GM18520 (cell line): ENCODE results near the gene FOSB.
"Not testable (repeated sequence)": the region's sequence is repeated elsewhere in the genome, so short reads cannot be mapped to it uniquely, and the experiment has no call there.

ENCODE experiments used
- ATAC-seq: cut with Tn5 transposase; IDR thresholded peaks from one replicate; pipeline ENCODE4 v1.9.1; 2021; ENCODE audit not compliant: unreplicated experiment

FOSB gene

DNA sequence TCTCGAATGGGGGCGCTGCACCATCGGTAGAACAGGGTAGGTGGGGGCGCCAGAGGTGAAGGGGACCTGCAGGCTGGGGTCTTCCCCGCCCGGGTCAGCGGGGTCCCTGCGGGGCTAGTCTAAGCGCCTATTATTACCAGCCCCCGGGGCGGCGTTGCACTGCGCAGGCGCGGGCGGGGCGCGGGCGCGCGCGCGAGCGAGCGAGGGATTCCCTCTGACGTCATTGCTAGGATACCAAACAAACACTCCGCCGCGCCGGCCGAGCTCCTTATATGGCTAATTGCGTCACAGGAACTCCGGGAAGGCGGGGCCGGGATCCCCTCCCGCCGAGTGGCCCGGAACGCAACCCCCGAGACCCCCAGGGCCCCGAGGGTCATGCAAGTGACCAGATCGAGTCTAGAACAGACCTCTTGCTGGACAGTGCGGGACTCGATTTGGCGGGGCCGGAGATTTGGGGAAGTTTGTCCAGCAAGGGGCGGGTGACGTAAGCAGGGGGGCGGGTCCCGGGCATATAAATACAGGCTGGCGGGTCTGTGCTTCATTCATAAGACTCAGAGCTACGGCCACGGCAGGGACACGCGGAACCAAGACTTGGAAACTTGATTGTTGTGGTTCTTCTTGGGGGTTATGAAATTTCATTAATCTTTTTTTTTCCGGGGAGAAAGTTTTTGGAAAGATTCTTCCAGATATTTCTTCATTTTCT, at the start of gene FOSB:
Gene FOSB, plus strand, starts transcription at position 541 of the 703 bp plus-strand sequence. CDS start 591 bp downstream, outside the sequence.
- ATAC-seq, result peak; percentile 26

- no peak for ATAC-seq
Measured at GRCh38 chr19:45418802-45419201, 49.0 kb upstream of the FOSB start.

DNA sequence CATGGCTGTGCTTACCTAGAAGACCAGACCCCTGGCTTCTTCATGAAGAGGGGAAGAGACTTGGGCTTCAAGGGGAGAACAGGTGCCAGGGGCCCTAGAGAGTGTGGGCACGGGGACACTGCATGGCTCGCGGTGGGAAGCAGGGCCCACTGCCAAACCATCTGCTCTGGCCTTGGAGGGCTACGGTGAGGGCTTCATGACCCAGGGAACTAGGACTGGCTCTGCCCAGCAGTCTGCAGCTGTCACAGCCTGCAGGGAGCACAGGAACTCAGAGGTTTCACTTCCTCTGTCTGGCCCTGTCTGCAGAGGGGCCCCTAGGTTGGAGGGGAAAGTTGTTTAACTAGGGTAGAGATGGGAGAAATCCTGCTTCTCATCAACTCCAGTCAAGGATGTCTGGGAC, 48.4 kb upstream of the FOSB start:
- peak; percentile 42 for ATAC-seq

- no peak for ATAC-seq
Measured at GRCh38 chr19:45419895-45420294, 47.9 kb upstream of the FOSB start.

DNA sequence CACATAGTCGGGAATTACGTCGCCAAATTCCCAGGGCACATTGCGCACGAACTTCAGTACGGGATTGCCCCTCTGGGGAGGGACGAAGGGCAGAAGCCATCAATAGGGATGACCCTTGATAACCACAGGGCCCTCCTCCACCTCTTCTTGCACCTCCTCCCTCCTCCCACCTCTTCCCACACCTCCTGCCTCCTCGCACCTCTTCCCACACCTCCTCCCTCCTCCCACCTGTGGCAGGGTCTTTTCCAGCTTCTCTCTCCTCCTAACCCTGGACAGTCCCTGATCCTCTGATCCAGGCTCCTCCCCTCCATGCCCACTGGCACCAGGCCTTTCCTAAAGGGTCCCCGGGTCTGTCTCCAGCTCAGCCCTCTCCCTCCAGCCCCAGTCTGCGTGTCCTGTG, 47.4 kb upstream of the FOSB start:
- ATAC-seq, result no peak

- ATAC-seq, result no peak
Measured at GRCh38 chr19:45420871-45421270, 46.9 kb upstream of the FOSB start.

GRCh38 chr19:45421947-45422498, 45.8 kb upstream of the FOSB start:
- no peak for ATAC-seq

- no peak for ATAC-seq
Measured at GRCh38 chr19:45423033-45423588, 44.7 kb upstream of the FOSB start.

DNA sequence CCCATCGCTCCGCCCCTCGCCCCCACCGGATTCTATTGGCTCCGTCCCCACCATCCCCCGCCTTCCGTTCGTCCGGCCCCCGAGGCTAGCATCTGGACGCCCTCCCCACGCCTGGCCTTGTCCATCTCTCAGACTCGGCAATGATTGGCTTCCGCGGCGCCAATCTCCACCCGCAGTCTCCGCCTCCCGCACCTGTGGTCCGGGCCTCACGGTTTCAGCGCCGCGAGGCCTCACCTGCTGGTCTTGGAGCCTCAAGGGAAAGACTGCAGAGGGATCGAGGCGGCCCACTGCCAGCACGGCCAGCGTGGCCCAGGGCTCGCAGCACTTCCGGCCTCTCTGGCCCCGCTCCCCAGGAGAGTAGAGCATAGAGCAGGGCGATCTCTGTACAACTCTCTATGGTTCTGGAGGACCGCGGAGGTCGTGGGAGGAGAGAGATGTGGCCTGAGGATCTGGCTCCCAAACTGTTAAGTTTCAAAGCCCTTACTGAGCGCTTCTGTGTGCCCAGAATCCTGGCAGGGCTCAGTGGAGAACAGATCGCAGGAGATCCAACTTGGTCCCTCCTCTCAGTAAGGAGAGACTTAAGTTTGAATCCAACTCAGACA, 44.1 kb upstream of the FOSB start, which contains the start of gene ERCC1:
Gene ERCC1, minus strand, starts transcription at position 329 of the 602 bp plus-strand sequence. CDS start 543 bp downstream, outside the sequence.
- ATAC-seq, result peak; percentile 58

- ATAC-seq, result no peak
Measured at GRCh38 chr19:45424191-45425058, 43.4 kb upstream of the FOSB start.

DNA sequence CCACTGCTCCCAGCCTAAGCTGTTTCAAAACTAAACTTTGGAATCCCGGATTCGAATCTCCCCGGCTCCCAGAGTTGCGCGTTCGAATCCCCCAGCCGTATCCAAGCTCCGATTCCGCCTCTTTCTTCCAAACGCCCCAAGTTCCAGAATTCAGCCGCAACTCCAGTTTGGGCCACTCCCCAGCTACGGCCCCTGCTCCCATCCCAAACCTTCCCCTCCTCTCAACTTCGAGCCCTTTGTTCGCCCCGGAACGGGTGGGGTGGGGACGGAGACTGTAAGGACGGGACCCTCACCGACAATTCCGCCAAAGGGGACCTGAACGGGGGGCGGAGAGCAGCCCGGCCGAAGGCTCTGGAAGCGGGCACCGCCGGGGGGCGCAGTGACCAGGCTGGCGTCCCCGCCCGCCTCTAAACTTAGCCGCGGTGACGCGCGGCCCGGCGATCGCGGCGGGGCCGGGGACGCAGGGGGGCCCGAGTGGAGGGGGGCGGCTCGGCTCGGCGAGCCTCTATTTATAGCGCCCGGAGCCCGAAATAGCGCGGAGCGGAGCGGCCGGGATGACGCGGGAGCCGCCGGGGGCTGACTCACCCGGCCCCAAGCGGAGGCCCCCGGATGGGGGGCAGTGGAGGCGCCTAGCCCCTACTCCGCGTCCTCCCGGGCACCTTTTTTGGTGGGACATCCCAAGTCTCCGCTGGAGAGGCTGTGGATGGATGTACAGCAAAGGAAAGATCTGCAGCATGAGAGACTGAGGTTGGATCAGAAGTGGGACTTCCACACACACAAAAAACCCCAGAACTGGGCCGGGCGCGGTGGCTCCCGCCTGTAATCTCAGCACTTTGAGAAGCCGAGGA, 39.2 kb upstream of the FOSB start:
- ATAC-seq, result no peak

DNA sequence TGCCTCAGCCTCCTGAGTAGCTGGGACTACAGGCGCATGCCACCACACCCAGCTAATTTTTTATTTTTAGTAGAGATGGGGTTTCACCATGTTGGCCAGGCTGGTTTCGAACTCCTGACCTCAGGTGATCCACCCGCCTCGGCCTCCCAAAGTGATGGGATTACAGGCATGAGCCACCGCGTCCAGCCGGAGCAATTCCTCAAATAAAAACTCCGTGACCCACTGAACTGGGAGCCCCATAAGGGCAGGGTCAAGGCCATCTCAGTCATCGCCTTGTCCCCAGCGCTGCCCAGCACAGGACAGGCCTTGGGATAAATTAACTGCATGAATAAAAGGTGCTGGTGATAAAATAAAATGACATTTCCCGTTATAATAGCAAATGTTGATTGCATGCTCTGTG, 37.9 kb upstream of the FOSB start:
- not testable (repeated sequence) for ATAC-seq

DNA sequence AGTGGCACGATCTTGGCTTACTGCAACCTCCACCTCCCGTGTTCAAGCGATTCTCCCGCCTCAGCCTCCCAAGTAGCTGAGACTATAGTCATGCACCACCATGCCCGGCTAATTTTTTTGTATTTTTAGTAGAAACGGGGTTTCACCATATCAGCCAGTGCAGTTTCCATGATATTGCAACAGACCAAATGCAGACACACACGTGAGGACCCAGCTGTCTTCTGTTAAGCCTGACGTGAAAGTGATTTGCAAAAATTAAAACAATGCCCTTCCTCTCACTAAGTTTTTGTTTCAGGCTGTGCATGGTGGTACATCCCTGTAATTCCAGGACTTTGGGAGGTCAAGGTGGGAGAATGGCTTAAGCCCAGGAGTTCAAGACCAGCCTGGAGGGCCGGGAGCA, 36.8 kb upstream of the FOSB start:
- not testable (repeated sequence) for ATAC-seq

- not testable (repeated sequence) for ATAC-seq
Measured at GRCh38 chr19:45432543-45432942, 35.3 kb upstream of the FOSB start.

GRCh38 chr19:45437328-45437727, 30.5 kb upstream of the FOSB start:
- ATAC-seq, result no peak

GRCh38 chr19:45439190-45439568, 28.6 kb upstream of the FOSB start:
- no peak for ATAC-seq

- peak; percentile 39 for ATAC-seq
Measured at GRCh38 chr19:45439569-45440258, 28.1 kb upstream of the FOSB start.

GRCh38 chr19:45440259-45440638, 27.5 kb upstream of the FOSB start:
- ATAC-seq, result no peak

DNA sequence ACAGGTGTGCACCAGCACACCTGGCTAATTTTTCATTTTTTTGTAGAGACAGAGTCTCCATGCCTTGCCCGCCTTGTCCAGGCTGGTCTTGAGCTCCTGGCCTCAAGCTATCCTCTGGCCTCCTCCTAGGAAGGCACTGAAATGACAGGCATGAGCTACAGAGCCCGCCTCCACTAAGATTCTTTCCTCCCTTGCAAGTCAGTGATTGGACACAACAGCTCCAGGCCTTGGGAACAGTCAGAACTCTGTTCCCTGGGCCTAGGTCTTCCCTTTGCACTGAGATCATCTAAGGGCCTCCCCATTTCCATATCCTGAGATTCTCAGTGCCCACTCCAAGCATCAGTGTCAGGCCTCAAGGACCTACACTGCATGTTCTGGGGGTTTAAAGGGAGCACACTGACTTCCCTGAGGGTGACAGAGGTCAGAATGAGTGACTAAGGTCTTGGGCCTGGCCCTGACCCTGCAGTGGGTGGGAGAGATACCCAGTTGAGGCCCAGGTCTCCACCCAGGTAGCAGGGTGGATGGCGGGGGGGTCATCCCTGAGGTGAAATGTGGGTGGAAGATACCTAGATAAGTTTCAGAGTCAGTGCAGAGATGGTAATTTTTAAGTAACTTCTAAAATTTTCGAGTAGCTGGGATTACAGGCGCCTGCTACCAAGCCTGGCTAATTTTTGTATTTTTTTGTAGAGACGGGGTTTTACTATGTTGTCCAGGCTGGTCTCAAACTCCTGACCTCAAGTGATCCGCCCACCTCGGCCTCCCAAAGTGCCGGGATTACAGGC, 26.7 kb upstream of the FOSB start:
- ATAC-seq, result no peak
